Neuron (in vitro differentiated cells): ENCODE results near the gene ASAP2.

Source experiments
- H2AFZ ChIP-seq: one replicate; pipeline ENCODE4 v1.6.1; 2013; ENCODE audit warnings: low read depth, mild to moderate bottlenecking, inconsistent platforms, low read length, moderate library complexity
- H3K27me3 ChIP-seq: one replicate; pipeline ENCODE4 v1.6.1; 2013; ENCODE audit warnings: low read length; ENCODE audit not compliant: insufficient read depth
- H3K36me3 ChIP-seq: one replicate; pipeline ENCODE4 v1.6.1; 2013; ENCODE audit warnings: low read length; ENCODE audit not compliant: insufficient read depth
- H3K4me1 ChIP-seq: one replicate; pipeline ENCODE4 v1.6.1; 2013; ENCODE audit warnings: low read length; ENCODE audit not compliant: insufficient read depth
- H3K4me3 ChIP-seq: 2 replicates; pipeline ENCODE4 v1.5.1; 2013; ENCODE audit warnings: mild to moderate bottlenecking, low read length, moderate library complexity
- H3K9me3 ChIP-seq: one replicate; pipeline ENCODE4 v1.6.1; 2013; ENCODE audit warnings: low read length

The ASAP2 gene

DNA sequence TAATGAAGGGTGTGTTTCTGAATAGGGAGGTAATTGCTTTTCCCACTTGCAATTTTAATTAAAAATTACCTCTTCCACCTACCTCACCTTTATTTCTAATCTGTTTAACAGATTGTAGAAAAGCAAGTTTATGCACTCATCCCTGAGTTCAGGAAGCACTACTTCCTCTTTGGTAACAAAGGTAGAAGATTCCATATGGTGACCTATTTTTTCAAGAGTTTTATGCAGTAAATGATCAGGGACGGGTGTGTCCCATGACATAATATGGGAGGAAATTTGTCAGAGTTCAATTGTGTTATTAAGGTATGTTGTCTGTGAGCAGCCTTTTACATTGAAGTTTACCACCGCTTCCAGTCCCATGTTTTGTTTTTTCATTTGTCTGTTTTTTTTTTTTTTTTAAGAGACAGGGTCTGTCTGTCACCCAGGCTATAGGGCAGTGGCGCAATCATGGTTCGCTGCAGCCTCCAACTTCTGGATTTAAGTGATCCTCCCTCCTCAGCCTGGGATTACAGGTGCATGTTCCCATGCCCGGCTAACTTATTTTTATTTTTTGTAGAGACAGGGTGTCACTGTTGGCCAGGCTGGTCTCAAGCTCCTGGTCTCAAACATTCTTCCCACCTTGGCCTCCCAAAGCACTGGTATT, 68.2 kb downstream of the ASAP2 start:
- peaks cover 7% of the 10 kb centered on the region for H3K36me3 ChIP-seq
- H3K4me3 ChIP-seq: no peak overlapping the region
- H2AFZ ChIP-seq: no peak overlapping the region
- H3K4me1 ChIP-seq: peaks cover 6% of the 10 kb centered on the region
- H3K27me3 ChIP-seq: no peaks in the 10 kb centered on the region
- peaks cover 2% of the 10 kb centered on the region for H3K9me3 ChIP-seq

DNA sequence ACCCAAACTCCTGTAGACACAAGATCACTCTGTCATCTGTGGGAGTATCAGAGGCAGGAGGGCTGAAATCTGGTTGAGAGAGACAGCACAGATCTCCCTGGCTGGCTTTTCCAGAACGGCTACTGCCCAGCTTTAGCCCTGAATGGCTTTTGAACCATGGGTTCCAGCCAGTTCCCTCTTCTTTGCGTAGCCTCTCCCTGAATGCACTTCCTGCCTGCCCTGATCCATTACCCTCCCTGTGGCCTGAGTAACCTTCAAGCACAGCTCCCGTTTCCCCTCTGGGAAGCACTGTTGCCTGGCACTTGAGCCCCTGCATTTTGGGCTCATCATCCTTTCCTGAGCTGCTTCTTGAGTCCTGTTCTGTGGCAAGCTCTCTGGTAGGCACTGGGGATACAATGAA, 68.8 kb downstream of the ASAP2 start:
- H3K9me3 ChIP-seq: peaks cover 2% of the 10 kb centered on the region
- H3K4me1 ChIP-seq: no peaks in the 10 kb centered on the region
- H2AFZ ChIP-seq: no peak overlapping the region
- no peak overlapping the region for H3K4me3 ChIP-seq
- H3K27me3 ChIP-seq: no peaks in the 10 kb centered on the region
- peaks cover 8% of the 10 kb centered on the region for H3K36me3 ChIP-seq

DNA sequence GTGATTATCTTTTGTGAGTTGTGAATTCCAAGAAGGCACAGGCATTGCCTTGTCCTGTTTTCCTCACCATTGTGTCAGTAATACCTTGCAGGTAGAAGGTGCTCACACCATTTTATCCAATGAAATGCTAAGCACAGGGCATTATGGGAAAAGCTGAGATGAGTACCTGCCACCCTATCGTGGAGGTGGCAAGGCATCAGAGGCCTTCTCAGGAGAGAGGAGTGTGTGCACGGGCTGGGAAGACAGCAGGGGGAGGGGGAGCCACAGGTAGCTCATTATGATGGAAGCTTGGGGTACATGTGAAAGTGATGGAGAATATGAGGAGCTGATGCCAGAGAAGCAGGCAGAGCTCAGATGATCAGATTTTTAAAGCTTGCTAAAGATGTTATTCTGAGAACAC, 69.5 kb downstream of the ASAP2 start:
- H3K36me3 ChIP-seq: peaks cover 13% of the 10 kb centered on the region
- peaks cover 2% of the 10 kb centered on the region for H3K9me3 ChIP-seq
- no peaks in the 10 kb centered on the region for H3K4me1 ChIP-seq
- H3K4me3 ChIP-seq: no peak overlapping the region
- no peaks in the 10 kb centered on the region for H3K27me3 ChIP-seq
- H2AFZ ChIP-seq: no peak overlapping the region

DNA sequence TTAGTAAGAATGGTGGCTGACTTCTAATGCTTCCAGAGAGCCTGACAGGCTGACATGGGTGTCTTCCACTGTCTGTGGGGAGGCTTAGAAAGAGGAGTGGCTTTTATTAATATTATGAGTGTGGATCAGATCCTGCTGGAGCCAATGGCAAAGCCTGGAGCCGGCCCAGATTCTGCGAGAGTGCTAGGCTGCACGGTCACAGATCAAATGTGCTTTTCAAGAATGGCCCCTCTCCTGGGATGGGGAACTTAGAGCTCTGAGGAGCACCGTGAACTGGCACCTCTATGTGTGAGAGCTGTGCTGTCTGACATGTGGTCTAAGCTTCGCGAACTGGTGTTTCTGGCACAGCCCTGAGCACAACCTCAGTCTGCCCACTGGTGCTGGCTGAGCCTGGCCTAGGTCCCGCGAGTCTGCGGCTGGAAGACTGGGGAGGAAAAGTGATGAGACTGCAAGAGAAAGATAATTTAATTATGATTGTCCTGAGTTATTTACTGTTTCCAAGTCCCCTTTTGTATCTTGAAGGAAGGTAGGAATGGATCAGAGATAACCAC, 70.4 kb downstream of the ASAP2 start:
- Histone ChIP-seq H2AFZ (no peak overlapping the region), H3K36me3 (peaks cover 16% of the 10 kb centered on the region), H3K4me1 (no peaks in the 10 kb centered on the region), H3K4me3 (no peak overlapping the region), H3K9me3 (no peaks in the 10 kb centered on the region), H3K27me3 (no peaks in the 10 kb centered on the region)

- Histone ChIP-seq H3K27me3 (no peaks in the 10 kb centered on the region), H3K36me3 (peaks cover 23% of the 10 kb centered on the region)
Observed at GRCh38 chr2:9278439-9278838, 71.8 kb downstream of the ASAP2 start.

GRCh38 chr2:9279426-9279825, 72.8 kb downstream of the ASAP2 start:
- peaks cover 1% of the 10 kb centered on the region for H3K9me3 ChIP-seq
- peaks cover 30% of the 10 kb centered on the region for H3K36me3 ChIP-seq
- no peaks in the 10 kb centered on the region for H3K27me3 ChIP-seq
- H3K4me1 ChIP-seq: no peaks in the 10 kb centered on the region
- H2AFZ ChIP-seq: no peak overlapping the region
- H3K4me3 ChIP-seq: no peak overlapping the region

More at GRCh38 chr2:9278439-9278838, 71.8 kb downstream of the ASAP2 start:
- Histone ChIP-seq H3K9me3 (peaks cover 1% of the 10 kb centered on the region), H2AFZ (no peak overlapping the region), H3K4me3 (no peak overlapping the region), H3K4me1 (no peaks in the 10 kb centered on the region)

GRCh38 chr2:9280224-9280623, 73.6 kb downstream of the ASAP2 start:
- H3K27me3 ChIP-seq: no peaks in the 10 kb centered on the region
- no peaks in the 10 kb centered on the region for H3K4me1 ChIP-seq
- H3K4me3 ChIP-seq: no peak overlapping the region
- peaks cover 30% of the 10 kb centered on the region for H3K36me3 ChIP-seq
- no peak overlapping the region for H2AFZ ChIP-seq
- H3K9me3 ChIP-seq: peaks cover 1% of the 10 kb centered on the region

DNA sequence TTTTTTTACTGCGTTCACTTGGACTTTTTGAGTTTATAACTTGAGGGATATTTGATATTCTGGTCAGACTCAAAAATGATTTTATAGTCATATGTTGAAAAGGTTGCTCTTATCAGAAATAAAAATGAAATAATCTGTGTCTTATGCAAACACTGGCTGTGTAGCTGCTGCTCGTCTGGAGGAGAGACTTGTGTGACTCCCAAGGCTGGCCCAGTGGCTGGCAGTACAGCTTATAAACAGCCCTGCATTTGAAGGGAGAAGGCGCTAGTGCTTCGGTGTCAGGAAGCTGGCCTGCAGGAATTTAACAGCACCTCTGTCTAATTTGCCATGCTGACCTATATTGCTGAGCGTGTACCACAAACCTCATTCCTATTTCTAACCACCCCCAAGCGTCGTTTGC, 74.5 kb downstream of the ASAP2 start:
- Histone ChIP-seq H3K9me3 (peaks cover 1% of the 10 kb centered on the region), H3K4me1 (no peaks in the 10 kb centered on the region), H2AFZ (no peak overlapping the region), H3K36me3 (peaks cover 30% of the 10 kb centered on the region), H3K27me3 (no peaks in the 10 kb centered on the region), H3K4me3 (no peak overlapping the region)

DNA sequence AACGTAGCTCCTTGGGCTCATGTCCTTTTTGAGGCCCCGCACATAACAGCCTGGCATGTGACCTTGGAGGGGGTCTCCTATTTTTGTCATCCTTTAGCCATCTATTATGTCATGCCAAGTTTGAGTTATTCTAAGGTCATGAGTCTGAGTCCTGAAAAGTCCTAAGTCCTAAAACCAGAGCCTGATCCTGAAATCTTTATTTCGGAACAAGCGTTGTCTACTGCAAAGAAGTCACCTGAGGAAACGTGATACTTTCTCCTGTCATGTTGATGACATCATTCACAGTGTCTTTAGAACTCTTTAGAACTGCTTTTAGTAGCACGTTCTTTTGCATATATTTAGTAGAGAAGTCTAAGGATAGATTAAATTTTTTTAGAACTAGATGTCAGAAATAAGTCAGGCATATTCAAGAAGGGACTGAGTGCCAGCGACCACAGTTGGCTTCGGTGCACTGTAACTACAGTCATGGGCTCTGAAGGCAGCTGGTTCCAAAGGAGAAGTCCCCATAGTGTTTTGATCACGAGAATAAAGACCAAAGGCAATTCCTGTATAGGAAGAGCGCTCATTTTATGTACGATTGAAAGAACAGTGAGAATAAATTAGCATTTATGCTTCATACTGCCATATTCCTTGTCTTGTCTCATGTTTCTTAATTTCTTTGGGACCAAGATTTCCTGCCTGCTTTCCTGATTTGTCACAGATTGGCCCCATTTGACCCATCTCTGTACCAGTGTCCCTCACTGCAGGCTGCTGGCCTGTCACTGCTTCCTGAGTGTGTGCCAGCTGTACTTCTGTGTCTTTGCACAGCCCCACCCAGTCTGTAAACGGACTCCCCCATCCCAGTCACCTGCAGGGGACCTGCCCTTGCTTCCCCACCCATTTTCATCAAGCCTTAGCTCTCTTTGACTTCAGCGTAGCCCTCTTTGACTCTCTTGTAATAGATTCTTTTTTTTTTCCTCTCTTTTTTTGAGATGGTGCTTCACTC, 75.8 kb downstream of the ASAP2 start:
- H2AFZ ChIP-seq: no peak overlapping the region
- peaks cover 4% of the 10 kb centered on the region for H3K9me3 ChIP-seq
- H3K27me3 ChIP-seq: no peaks in the 10 kb centered on the region
- no peaks in the 10 kb centered on the region for H3K4me1 ChIP-seq
- H3K36me3 ChIP-seq: peaks cover 36% of the 10 kb centered on the region
- no peak overlapping the region for H3K4me3 ChIP-seq

GRCh38 chr2:9284521-9285297, 78.1 kb downstream of the ASAP2 start:
- H3K4me1 ChIP-seq: no peaks in the 10 kb centered on the region
- no peaks in the 10 kb centered on the region for H3K27me3 ChIP-seq
- H3K9me3 ChIP-seq: peaks cover 4% of the 10 kb centered on the region
- H3K36me3 ChIP-seq: peaks cover 37% of the 10 kb centered on the region
- H2AFZ ChIP-seq: no peak overlapping the region
- H3K4me3 ChIP-seq: no peak overlapping the region

DNA sequence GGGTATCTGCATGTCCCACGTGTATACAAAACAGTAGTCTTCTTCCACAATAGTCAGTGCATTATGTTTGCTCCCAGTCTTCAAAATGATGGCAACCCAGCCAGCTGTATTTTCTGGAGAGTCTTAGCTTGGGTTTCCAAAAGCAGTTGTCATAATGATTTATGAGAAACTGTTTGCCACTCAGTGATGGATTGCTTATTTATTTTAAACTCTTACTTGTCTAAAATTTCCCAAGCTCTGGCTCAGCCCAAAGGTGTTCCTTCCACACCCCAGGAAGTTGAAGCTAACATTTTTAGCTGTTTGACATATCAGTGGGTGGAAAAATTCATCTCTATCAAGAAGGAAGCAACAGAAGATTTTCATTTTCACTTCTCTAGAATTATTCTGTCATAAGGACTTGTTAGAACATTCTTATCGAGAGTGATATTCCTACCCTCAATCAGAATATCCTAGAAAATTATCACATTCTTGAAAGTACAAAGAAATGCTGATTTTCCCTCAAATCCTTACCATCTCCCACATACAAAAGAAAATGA, 78.8 kb downstream of the ASAP2 start:
- Histone ChIP-seq H3K36me3 (peaks cover 36% of the 10 kb centered on the region), H3K4me3 (no peak overlapping the region)

GRCh38 chr2:9285921-9286320, 79.3 kb downstream of the ASAP2 start:
- Histone ChIP-seq H2AFZ (no peak overlapping the region), H3K9me3 (peaks cover 4% of the 10 kb centered on the region), H3K36me3 (peaks cover 31% of the 10 kb centered on the region), H3K4me1 (no peaks in the 10 kb centered on the region), H3K4me3 (no peak overlapping the region), H3K27me3 (no peaks in the 10 kb centered on the region)

More for the DNA sequence above, 78.8 kb downstream of the ASAP2 start:
- no peaks in the 10 kb centered on the region for H3K27me3 ChIP-seq
- no peak overlapping the region for H2AFZ ChIP-seq
- no peaks in the 10 kb centered on the region for H3K4me1 ChIP-seq
- peaks cover 4% of the 10 kb centered on the region for H3K9me3 ChIP-seq
